HG02852 (cell line): ENCODE measurements around the gene TPGS2.

Experiments
- ATAC-seq: cut with Tn5 transposase; IDR thresholded peaks from one replicate; pipeline ENCODE4 v1.9.1; 2021; ENCODE audit warnings: mild to moderate bottlenecking, moderate library complexity; ENCODE audit not compliant: unreplicated experiment

TPGS2 gene

DNA sequence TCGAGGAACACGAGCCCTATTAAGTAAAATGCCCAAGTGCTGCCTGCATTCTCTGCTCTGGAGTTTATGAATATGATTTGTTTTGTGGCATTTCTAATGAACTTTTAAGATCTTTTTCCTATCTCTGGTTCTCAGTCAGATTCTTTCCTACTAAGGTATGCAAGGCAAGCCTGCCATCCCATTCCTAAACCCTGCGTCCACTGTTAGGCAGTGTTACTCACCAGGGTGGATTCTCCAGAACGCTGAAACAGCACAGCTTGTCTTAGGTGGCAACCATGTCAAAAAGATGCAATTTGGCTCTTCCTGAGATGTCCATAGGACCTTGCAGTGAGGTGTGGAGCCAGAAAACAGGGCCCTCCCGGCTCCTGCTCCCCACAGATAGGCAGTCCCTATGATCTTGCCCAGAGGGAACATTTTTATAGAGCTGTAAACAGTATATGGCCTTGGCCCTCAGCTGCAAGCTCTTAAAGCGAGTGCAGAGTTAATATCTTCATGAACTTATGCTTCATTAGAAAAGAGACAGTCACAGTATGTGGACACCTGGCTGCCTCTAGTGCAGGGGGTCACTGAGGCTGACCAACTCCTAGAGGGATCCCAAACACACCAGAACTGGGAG, 84.4 kb downstream of the TPGS2 start:
- ATAC-seq, result no peak
